ENCODE results near the gene IP6K1. TPM values are rescaled to one million over a fixed set of nuclear protein-coding genes. Genes with fewer than 3 reads are reported as not detected.

The IP6K1 gene
- total RNA-seq, 1 donor from 2014 or later, result 63.3 TPM

GRCh38 chr3:49727924-49728361, 58.4 kb downstream of the IP6K1 start:
- no peak for TF ChIP-seq CTCF (conservative IDR thresholded peaks at IDR 0.05)
- no peak overlapping the region for H3K27ac Mint-ChIP-seq (ENCODE audit: unreplicated experiment)
- no peak overlapping the region for H3K4me3 Mint-ChIP-seq
- H3K4me1 Mint-ChIP-seq, result peaks cover 14% of the 10 kb centered on the region
- no peaks in the 10 kb centered on the region for H3K9me3 Mint-ChIP-seq
- peaks cover 2% of the 10 kb centered on the region for H3K36me3 Mint-ChIP-seq (ENCODE audit: low read depth)
- DNase-seq (ENCODE audit: low read depth, low spot score), result no peak
- H3K27me3 Mint-ChIP-seq (ENCODE audit: low read depth), result peaks cover 4% of the 10 kb centered on the region

- peaks cover 8% of the 10 kb centered on the region for H3K27me3 Mint-ChIP-seq (ENCODE audit: low read depth)
- peaks cover 20% of the 10 kb centered on the region for H3K4me1 Mint-ChIP-seq
- H3K4me3 Mint-ChIP-seq, result no peak overlapping the region
- H3K27ac Mint-ChIP-seq (ENCODE audit: unreplicated experiment), result no peak overlapping the region
- no peaks in the 10 kb centered on the region for H3K9me3 Mint-ChIP-seq
- TF ChIP-seq CTCF (conservative IDR thresholded peaks at IDR 0.05), result no peak
- DNase-seq (ENCODE audit: low read depth, low spot score), result no peak
- H3K36me3 Mint-ChIP-seq (ENCODE audit: low read depth), result peaks cover 6% of the 10 kb centered on the region
Observed at GRCh38 chr3:49727154-49727923, 59.0 kb downstream of the IP6K1 start.

- H3K27ac Mint-ChIP-seq (ENCODE audit: unreplicated experiment), result no peak overlapping the region
- no peak for DNase-seq (ENCODE audit: low read depth, low spot score)
Observed at GRCh38 chr3:49725906-49726681, 60.2 kb downstream of the IP6K1 start.

GRCh38 chr3:49724586-49724985, 61.8 kb downstream of the IP6K1 start:
- Mint-ChIP-seq H3K9me3 (no peaks in the 10 kb centered on the region), H3K36me3 (ENCODE audit: low read depth) (peaks cover 6% of the 10 kb centered on the region)
- DNase-seq (ENCODE audit: low read depth, low spot score), result no peak

More at GRCh38 chr3:49725906-49726681, 60.2 kb downstream of the IP6K1 start:
- Mint-ChIP-seq H3K36me3 (ENCODE audit: low read depth) (peaks cover 5% of the 10 kb centered on the region), H3K4me3 (peak overlapping the region; percentile 72), H3K9me3 (no peaks in the 10 kb centered on the region), H3K27me3 (ENCODE audit: low read depth) (peaks cover 8% of the 10 kb centered on the region), H3K4me1 (peaks cover 20% of the 10 kb centered on the region)
- no peak for TF ChIP-seq CTCF (conservative IDR thresholded peaks at IDR 0.05)

More at GRCh38 chr3:49724586-49724985, 61.8 kb downstream of the IP6K1 start:
- Mint-ChIP-seq H3K27me3 (ENCODE audit: low read depth) (peaks cover 10% of the 10 kb centered on the region), H3K27ac (ENCODE audit: unreplicated experiment) (peak overlapping the region; percentile 100), H3K4me1 (peaks cover 24% of the 10 kb centered on the region), H3K4me3 (peak overlapping the region; percentile 98)
- TF ChIP-seq CTCF (conservative IDR thresholded peaks at IDR 0.05), result no peak
